Natural killer cell (primary cell): Measurements from ENCODE around the gene GNMT. TPM values are rescaled to one million over a fixed set of nuclear protein-coding genes. Genes with fewer than 3 reads are reported as not detected.
A peak's percentile ranks its signal among the peaks of the same experiment; 100 is the strongest.

Experiments
- ATAC-seq, 3 donors: fragments of 150-1000 bp in 2 of 3; fragments of 200-7000 bp in 1 of 3; cut with Tn5 transposase; 1 replicate in 1 of 3; 2 replicates in 2 of 3; pipeline ENCODE4 v1.10.0; 2021; ENCODE audit warnings: mild to moderate bottlenecking in 2 of 3, moderate library complexity in 2 of 3
- DNase-seq, 2 donors: peaks; one replicate each; pipeline versions ENCODE4 v3.0.0 to v3.0.0-alpha.2; 2013 to 2021; ENCODE audit warnings: mixed read lengths in 1 of 2
- H3K27ac ChIP-seq: one replicate; pipeline ENCODE4 v1.5.1; 2013; ENCODE audit warnings: mild to moderate bottlenecking, low read length
- H3K27me3 ChIP-seq: one replicate; pipeline ENCODE4 v1.6.1; 2013; ENCODE audit warnings: low read length; ENCODE audit not compliant: control insufficient read depth, insufficient read depth
- H3K36me3 ChIP-seq: one replicate; pipeline ENCODE4 v1.6.1; 2013; ENCODE audit warnings: low read length; ENCODE audit not compliant: control insufficient read depth, insufficient read depth
- H3K4me1 ChIP-seq: one replicate; pipeline ENCODE4 v1.6.1; 2013; ENCODE audit warnings: low read length; ENCODE audit not compliant: control insufficient read depth, insufficient read depth
- H3K4me3 ChIP-seq: one replicate; pipeline ENCODE4 v1.5.1; 2013; ENCODE audit warnings: low read length
- H3K9me3 ChIP-seq: one replicate; pipeline ENCODE4 v1.6.1; 2013; ENCODE audit warnings: low read length; ENCODE audit not compliant: control insufficient read depth, insufficient read depth
- H3K27ac Mint-ChIP-seq, 2 donors: one replicate each; pipeline ENCODE4 v1.8.0; 2022; ENCODE audit warnings: mild to moderate bottlenecking in 2 of 2, mixed read lengths in 2 of 2, moderate library complexity in 1 of 2
- H3K27me3 Mint-ChIP-seq, 2 donors: one replicate each; pipeline ENCODE4 v1.8.0; 2022; ENCODE audit warnings: low read depth in 2 of 2, mixed read lengths in 2 of 2
- H3K36me3 Mint-ChIP-seq: one replicate; pipeline ENCODE4 v1.8.0; 2022; ENCODE audit warnings: mixed read lengths
- H3K4me1 Mint-ChIP-seq, 2 donors: one replicate each; pipeline ENCODE4 v1.8.0; 2022; ENCODE audit warnings: mixed read lengths in 2 of 2
- H3K4me3 Mint-ChIP-seq: one replicate; pipeline ENCODE4 v1.8.0; 2022; ENCODE audit warnings: mild to moderate bottlenecking, moderate library complexity, mixed read lengths
- H3K9me3 Mint-ChIP-seq, 2 donors: one replicate each; pipeline ENCODE4 v1.8.0; 2022; ENCODE audit warnings: mixed read lengths in 2 of 2
- WGBS: methylation state at CpG from one replicate; pipeline ENCODE4 v1.1.7; 2013; ENCODE audit warnings: missing lambda C conversion rate; ENCODE audit not compliant: insufficient coverage; 5-methylcytosine and 5-hydroxymethylcytosine counted together
- intact Hi-C: fragments of 100-400 bp; cut with micrococcal nuclease; formaldehyde crosslinking; loops from one replicate; pipeline ENCODE4 v1.14.2; 2022
- total RNA-seq, 4 donors: library from RNA; stranded (reverse); fragments of 120-200 nt in 1 of 4; gene quantifications; one replicate each; pipeline versions ENCODE4 v1.2.3 to v1.2.4, GENCODE V29; 2013 to 2022
- TF ChIP-seq, protein P1 (sequence below): fragments of 200-600 bp; IDR thresholded peaks from one replicate; pipeline ENCODE4 v1.8.0; 2022; ENCODE audit warnings: antibody characterized with exemption

GNMT gene
- total RNA-seq, 3 donors from 2014 or later (not counting 1 experiment from before 2014, with no cell fraction given) = 2.0 to 2.8 (median 2.6) TPM

DNA sequence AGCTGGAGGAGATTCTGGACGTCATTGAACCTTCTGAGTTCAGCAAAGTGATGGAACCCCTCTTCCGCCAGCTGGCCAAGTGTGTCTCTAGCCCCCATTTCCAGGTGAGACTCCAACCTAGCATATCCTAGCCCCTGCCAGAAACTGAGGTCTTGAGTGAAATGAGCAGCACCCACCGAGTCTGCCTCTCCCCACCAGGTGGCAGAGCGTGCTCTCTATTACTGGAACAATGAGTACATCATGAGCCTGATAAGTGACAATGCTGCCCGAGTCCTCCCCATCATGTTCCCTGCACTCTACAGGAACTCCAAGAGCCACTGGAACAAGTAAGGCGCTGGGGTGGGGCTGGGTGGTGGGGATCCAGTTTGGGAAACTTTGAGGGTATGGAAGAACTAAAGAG, 48.6 kb downstream of the GNMT start:
- no peak overlapping the region for H3K4me3 ChIP-seq
- Mint-ChIP-seq H3K4me1 (peaks cover 13 to 34% of the 10 kb centered on the region in 2 donors), H3K9me3 (no peaks in the 10 kb centered on the region), H3K36me3 (no peaks in the 10 kb centered on the region), H3K4me3 (no peak overlapping the region), H3K27me3 (no peaks in the 10 kb centered on the region), H3K27ac (no peak overlapping the region)
- ATAC-seq (no peak), DNase-seq (peak in 1 of 2 donors; percentile 60)
- 76% methylated on average over 6 of the region's 6 CpGs for WGBS
- H3K27ac ChIP-seq = no peak overlapping the region
- H3K9me3 ChIP-seq = no peaks in the 10 kb centered on the region
- peaks cover 16% of the 10 kb centered on the region for H3K4me1 ChIP-seq
- TF ChIP-seq, protein P1, sequence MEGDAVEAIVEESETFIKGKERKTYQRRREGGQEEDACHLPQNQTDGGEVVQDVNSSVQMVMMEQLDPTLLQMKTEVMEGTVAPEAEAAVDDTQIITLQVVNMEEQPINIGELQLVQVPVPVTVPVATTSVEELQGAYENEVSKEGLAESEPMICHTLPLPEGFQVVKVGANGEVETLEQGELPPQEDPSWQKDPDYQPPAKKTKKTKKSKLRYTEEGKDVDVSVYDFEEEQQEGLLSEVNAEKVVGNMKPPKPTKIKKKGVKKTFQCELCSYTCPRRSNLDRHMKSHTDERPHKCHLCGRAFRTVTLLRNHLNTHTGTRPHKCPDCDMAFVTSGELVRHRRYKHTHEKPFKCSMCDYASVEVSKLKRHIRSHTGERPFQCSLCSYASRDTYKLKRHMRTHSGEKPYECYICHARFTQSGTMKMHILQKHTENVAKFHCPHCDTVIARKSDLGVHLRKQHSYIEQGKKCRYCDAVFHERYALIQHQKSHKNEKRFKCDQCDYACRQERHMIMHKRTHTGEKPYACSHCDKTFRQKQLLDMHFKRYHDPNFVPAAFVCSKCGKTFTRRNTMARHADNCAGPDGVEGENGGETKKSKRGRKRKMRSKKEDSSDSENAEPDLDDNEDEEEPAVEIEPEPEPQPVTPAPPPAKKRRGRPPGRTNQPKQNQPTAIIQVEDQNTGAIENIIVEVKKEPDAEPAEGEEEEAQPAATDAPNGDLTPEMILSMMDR = no peak
- H3K27me3 ChIP-seq = no peaks in the 10 kb centered on the region
- intact Hi-C loops = no loop called here
- peaks cover 55% of the 10 kb centered on the region for H3K36me3 ChIP-seq

DNA sequence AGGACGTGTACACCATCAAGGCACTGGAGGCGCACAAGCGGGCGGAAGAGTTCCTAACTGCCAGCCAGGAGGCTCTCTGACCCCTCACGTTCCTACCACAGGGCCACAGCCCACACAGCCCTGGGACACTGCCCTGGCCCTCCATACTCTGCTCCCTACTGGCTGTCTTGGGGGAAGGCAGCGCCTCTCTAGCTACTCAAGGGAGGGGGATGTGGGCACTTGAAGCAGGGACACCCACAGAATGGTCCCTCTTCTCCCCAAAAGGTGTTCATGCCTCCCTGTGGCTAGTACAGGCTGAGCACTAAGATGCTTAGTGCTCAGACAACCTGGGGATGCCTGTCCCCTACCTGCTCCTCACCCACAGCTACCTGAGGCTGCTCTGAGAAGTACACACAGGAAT, 50.7 kb downstream of the GNMT start:
- Mint-ChIP-seq H3K4me3 (no peak overlapping the region), H3K27ac (peak overlapping the region in 1 of 2 donors; percentile 93), H3K4me1 (peaks cover 26 to 43% of the 10 kb centered on the region in 2 donors), H3K36me3 (no peaks in the 10 kb centered on the region), H3K9me3 (no peaks in the 10 kb centered on the region), H3K27me3 (no peaks in the 10 kb centered on the region)
- no peaks in the 10 kb centered on the region for H3K9me3 ChIP-seq
- 91% methylated on average over 6 of the region's 6 CpGs for WGBS
- no peaks in the 10 kb centered on the region for H3K27me3 ChIP-seq
- peaks cover 33% of the 10 kb centered on the region for H3K4me1 ChIP-seq
- no peak for DNase-seq
- H3K4me3 ChIP-seq = no peak overlapping the region
- ATAC-seq = no peak
- H3K27ac ChIP-seq = no peak overlapping the region
- intact Hi-C loops = no loop called here
- H3K36me3 ChIP-seq = peaks cover 50% of the 10 kb centered on the region
- TF ChIP-seq, protein P1 = no peak

DNA sequence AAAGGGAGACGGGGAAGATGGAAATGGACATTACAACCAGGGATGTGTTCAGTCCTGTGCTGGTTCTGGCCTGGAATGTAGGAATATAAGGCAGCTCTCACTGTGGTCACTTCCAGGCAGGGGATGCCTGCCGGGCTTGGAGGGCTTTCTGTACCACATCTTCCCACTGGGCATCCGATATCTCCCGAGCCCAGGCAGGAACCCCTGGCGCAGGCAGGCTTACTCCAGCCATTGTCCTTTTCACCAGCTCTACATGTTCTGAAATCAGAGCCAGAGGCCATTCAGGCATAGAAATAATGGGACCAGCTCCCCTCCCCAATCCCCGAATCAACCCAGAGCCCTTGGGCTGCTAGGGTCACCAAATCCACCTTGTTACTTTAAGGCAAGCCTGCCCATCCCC, 51.8 kb downstream of the GNMT start:
- Mint-ChIP-seq H3K4me3 (peak overlapping the region; percentile 49), H3K27me3 (no peaks in the 10 kb centered on the region), H3K27ac (peak overlapping the region; percentile 87 to 93), H3K36me3 (no peaks in the 10 kb centered on the region), H3K4me1 (peaks cover 30 to 54% of the 10 kb centered on the region in 2 donors), H3K9me3 (no peaks in the 10 kb centered on the region)
- Histone ChIP-seq H3K36me3 (peaks cover 45% of the 10 kb centered on the region), H3K27ac (no peak overlapping the region), H3K9me3 (no peaks in the 10 kb centered on the region), H3K27me3 (no peaks in the 10 kb centered on the region), H3K4me1 (peaks cover 40% of the 10 kb centered on the region), H3K4me3 (no peak overlapping the region)
- TF ChIP-seq, protein P1 = no peak
- no peak for DNase-seq
- WGBS = 95% methylated on average over 6 of the region's 6 CpGs
- intact Hi-C loops = no loop called here
- no peak for ATAC-seq
